D721Med (cell line): ENCODE data around the gene HNRNPK.

Experiments
- DNase-seq: peaks from one replicate; pipeline ENCODE4 v3.0.0; 2011; ENCODE audit warnings: low spot score; ENCODE audit not compliant: insufficient read length
- FAIRE-seq: peaks from 2 replicates; lab custom pipeline; 2011; peaks lifted over from hg19 to GRCh38; lab: Jason Lieb, UNC
- CTCF ChIP-seq: IDR thresholded peaks from 2 replicates; pipeline ENCODE4 v1.5.1; 2012; ENCODE audit warnings: mild to moderate bottlenecking, control low read depth; ENCODE audit not compliant: insufficient read depth; ENCODE audit errors: missing control alignments

The HNRNPK gene

GRCh38 chr9:84000186-84000585 is 20.2 kb upstream of the HNRNPK start:
- no peak for FAIRE-seq
- no peak for DNase-seq
- TF ChIP-seq CTCF: no peak

GRCh38 chr9:83999141-83999918 is 19.3 kb upstream of the HNRNPK start:
- no peak for TF ChIP-seq CTCF
- FAIRE-seq: no peak
- no peak for DNase-seq

GRCh38 chr9:83996126-83996525 is 16.1 kb upstream of the HNRNPK start:
- no peak for TF ChIP-seq CTCF
- FAIRE-seq: no peak
- no peak for DNase-seq

- FAIRE-seq (no peak), DNase-seq (no peak)
- no peak for TF ChIP-seq CTCF
Measured at GRCh38 chr9:83992901-83993300, 12.9 kb upstream of the HNRNPK start.

GRCh38 chr9:83992407-83992806 is 12.4 kb upstream of the HNRNPK start:
- no peak for FAIRE-seq
- DNase-seq: no peak
- TF ChIP-seq CTCF: no peak

- DNase-seq (no peak), FAIRE-seq (no peak)
- no peak for TF ChIP-seq CTCF
Measured at GRCh38 chr9:83991355-83991754, 11.3 kb upstream of the HNRNPK start.

GRCh38 chr9:83988411-83988810 is 8.4 kb upstream of the HNRNPK start:
- DNase-seq (no peak), FAIRE-seq (no peak)
- no peak for TF ChIP-seq CTCF
